ENCODE results near the gene PCDHGB4. TPM values are rescaled to one million over a fixed set of nuclear protein-coding genes. Genes with fewer than 3 reads are reported as not detected.
"Not testable (repeated sequence)": the region's sequence is repeated elsewhere in the genome, so short reads cannot be mapped to it uniquely, and the experiment has no call there.

Gene PCDHGB4
- polyA plus RNA-seq, 1 donor = 7.6 TPM

GRCh38 chr5:141427783-141428426 is 40.4 kb downstream of the PCDHGB4 start:
- DNase-seq = no peak

GRCh38 chr5:141430332-141431113 is 43.0 kb downstream of the PCDHGB4 start, which contains the start of gene PCDHGA12:
TSS of gene PCDHGA12 (plus strand) at chr5:141430507. CDS start at chr5:141430760, 253 bp downstream.
- no peak for DNase-seq

GRCh38 chr5:141431286-141431685 is 43.8 kb downstream of the PCDHGB4 start:
- DNase-seq = no peak

GRCh38 chr5:141432308-141432707 is 44.8 kb downstream of the PCDHGB4 start:
- DNase-seq = not testable (repeated sequence)

- DNase-seq = not testable (repeated sequence)
Observed at GRCh38 chr5:141432726-141433125, 45.2 kb downstream of the PCDHGB4 start.

GRCh38 chr5:141434006-141434405 is 46.5 kb downstream of the PCDHGB4 start:
- DNase-seq = no peak

- DNase-seq = no peak
Observed at GRCh38 chr5:141437221-141437620, 49.7 kb downstream of the PCDHGB4 start.

GRCh38 chr5:141439411-141440141 is 52.1 kb downstream of the PCDHGB4 start:
- DNase-seq = no peak

Other genes with a start within 250 kb of the PCDHGB4 start
- 3.5 TPM for gene PCDHB6, start 237.6 kb upstream of the PCDHGB4 start, polyA plus RNA-seq (ENCODE audit: insufficient read length)
- gene PCDHB7, start 215.1 kb upstream of the PCDHGB4 start, polyA plus RNA-seq (ENCODE audit: insufficient read length) = 4.5 TPM
- gene PCDHB8, start 209.9 kb upstream of the PCDHGB4 start, polyA plus RNA-seq (ENCODE audit: insufficient read length) = 2.6 TPM
- 8.1 TPM for gene PCDHB16, start 205.3 kb upstream of the PCDHGB4 start, polyA plus RNA-seq (ENCODE audit: insufficient read length)
- 4.3 TPM for gene PCDHB9, start 200.5 kb upstream of the PCDHGB4 start, polyA plus RNA-seq (ENCODE audit: insufficient read length)
- 7.2 TPM for gene PCDHB10, start 195.3 kb upstream of the PCDHGB4 start, polyA plus RNA-seq (ENCODE audit: insufficient read length)
- gene PCDHB11, start 188.1 kb upstream of the PCDHGB4 start, polyA plus RNA-seq (ENCODE audit: insufficient read length) = 4.4 TPM
- 4.6 TPM for gene PCDHB12, start 179.0 kb upstream of the PCDHGB4 start, polyA plus RNA-seq (ENCODE audit: insufficient read length)
- 9.3 TPM for gene PCDHB13, start 173.8 kb upstream of the PCDHGB4 start, polyA plus RNA-seq (ENCODE audit: insufficient read length)
- 11.3 TPM for gene PCDHB14, start 164.4 kb upstream of the PCDHGB4 start, polyA plus RNA-seq (ENCODE audit: insufficient read length)
- gene PCDHB15, start 142.3 kb upstream of the PCDHGB4 start, polyA plus RNA-seq (ENCODE audit: insufficient read length) = 12.5 TPM
- gene SLC25A2, start 83.6 kb upstream of the PCDHGB4 start, polyA plus RNA-seq (ENCODE audit: insufficient read length) = 0.23 TPM
- 154 TPM for gene TAF7, start 66.9 kb upstream of the PCDHGB4 start, polyA plus RNA-seq (ENCODE audit: insufficient read length)
- 1.1 TPM for gene PCDHGA1, start 57.2 kb upstream of the PCDHGB4 start, polyA plus RNA-seq (ENCODE audit: insufficient read length)
- gene PCDHGA2, start 48.9 kb upstream of the PCDHGB4 start, polyA plus RNA-seq (ENCODE audit: insufficient read length) = 6.8 TPM
- 2.9 TPM for gene PCDHGA3, start 43.9 kb upstream of the PCDHGB4 start, polyA plus RNA-seq (ENCODE audit: insufficient read length)
- gene PCDHGB1, start 37.6 kb upstream of the PCDHGB4 start, polyA plus RNA-seq (ENCODE audit: insufficient read length) = 1.9 TPM
- 2.6 TPM for gene PCDHGA4, start 32.7 kb upstream of the PCDHGB4 start, polyA plus RNA-seq (ENCODE audit: insufficient read length)
- gene PCDHGB2, start 27.7 kb upstream of the PCDHGB4 start, polyA plus RNA-seq (ENCODE audit: insufficient read length) = 4.0 TPM
- gene PCDHGA5, start 23.5 kb upstream of the PCDHGB4 start, polyA plus RNA-seq (ENCODE audit: insufficient read length) = 2.7 TPM
- gene PCDHGB3, start 17.5 kb upstream of the PCDHGB4 start, polyA plus RNA-seq (ENCODE audit: insufficient read length) = 2.8 TPM
- gene PCDHGA6, start 13.8 kb upstream of the PCDHGB4 start, polyA plus RNA-seq (ENCODE audit: insufficient read length) = 8.1 TPM
- 2.2 TPM for gene PCDHGA7, start 5.0 kb upstream of the PCDHGB4 start, polyA plus RNA-seq (ENCODE audit: insufficient read length)
- gene PCDHGA8, start 4.9 kb downstream of the PCDHGB4 start, polyA plus RNA-seq (ENCODE audit: insufficient read length) = 0.60 TPM
- gene PCDHGB5, start 10.2 kb downstream of the PCDHGB4 start, polyA plus RNA-seq (ENCODE audit: insufficient read length) = 10.9 TPM
- gene PCDHGA9, start 15.1 kb downstream of the PCDHGB4 start, polyA plus RNA-seq (ENCODE audit: insufficient read length) = 6.5 TPM
- gene PCDHGB6, start 20.3 kb downstream of the PCDHGB4 start, polyA plus RNA-seq (ENCODE audit: insufficient read length) = 7.3 TPM
- gene PCDHGA10, start 25.3 kb downstream of the PCDHGB4 start, polyA plus RNA-seq (ENCODE audit: insufficient read length) = 3.7 TPM
- 17.3 TPM for gene PCDHGB7, start 30.0 kb downstream of the PCDHGB4 start, polyA plus RNA-seq (ENCODE audit: insufficient read length)
- gene PCDHGA11, start 33.4 kb downstream of the PCDHGB4 start, polyA plus RNA-seq (ENCODE audit: insufficient read length) = 5.1 TPM
- gene PCDHGA12, start 42.8 kb downstream of the PCDHGB4 start, polyA plus RNA-seq (ENCODE audit: insufficient read length) = 1.5 TPM
- 99.2 TPM for gene PCDHGC3, start 88.3 kb downstream of the PCDHGB4 start, polyA plus RNA-seq (ENCODE audit: insufficient read length)
- 4.4 TPM for gene PCDHGC4, start 97.3 kb downstream of the PCDHGB4 start, polyA plus RNA-seq (ENCODE audit: insufficient read length)
- 0.81 TPM for gene PCDHGC5, start 101.4 kb downstream of the PCDHGB4 start, polyA plus RNA-seq (ENCODE audit: insufficient read length)
- gene DIAPH1, start 231.3 kb downstream of the PCDHGB4 start, polyA plus RNA-seq (ENCODE audit: insufficient read length) = 80.0 TPM
- 122 TPM for gene HDAC3, start 249.2 kb downstream of the PCDHGB4 start, polyA plus RNA-seq (ENCODE audit: insufficient read length)
- 1.1 TPM for gene RELL2, start 249.3 kb downstream of the PCDHGB4 start, polyA plus RNA-seq (ENCODE audit: insufficient read length)